Uterus (tissue), 2 donors: ENCODE data around the gene GRIN2C.

Source experiments
- CTCF ChIP-seq, 4 experiments: fragments of 200-600 bp in 2 of 4; fragments of 450-650 bp in 2 of 4; sonication (generic) in 2 of 4; IDR thresholded peaks; one replicate each; pipeline ENCODE4 v1.5.1; 2016 to 2019; ENCODE audit warnings: antibody characterized with exemption in 4 of 4, mild to moderate bottlenecking in 2 of 4, moderate library complexity in 1 of 4
- POLR2A ChIP-seq, 2 donors: fragments of 450-650 bp; IDR thresholded peaks; one replicate each; pipeline ENCODE4 v1.6.1; 2016; ENCODE audit warnings: antibody characterized with exemption in 2 of 2, mild to moderate bottlenecking in 1 of 2, moderate library complexity in 1 of 2

- TF ChIP-seq CTCF (IDR thresholded peaks at IDR 0.05), result no peak
- TF ChIP-seq POLR2A (IDR thresholded peaks at IDR 0.05), result no peak
These were observed 33.5 kb downstream of the GRIN2C start for GRCh38 chr17:74825952-74826719.
